Eye (tissue), 1 donor: Measurements from ENCODE around the gene SLIT1.

ENCODE experiments used
- DNase-seq: peaks from one replicate; pipeline ENCODE4 v3.0.0-alpha.2; 2015

The SLIT1 gene

GRCh38 chr10:97018251-97019212, 167.2 kb downstream of the SLIT1 start:
- no peak for DNase-seq

DNA sequence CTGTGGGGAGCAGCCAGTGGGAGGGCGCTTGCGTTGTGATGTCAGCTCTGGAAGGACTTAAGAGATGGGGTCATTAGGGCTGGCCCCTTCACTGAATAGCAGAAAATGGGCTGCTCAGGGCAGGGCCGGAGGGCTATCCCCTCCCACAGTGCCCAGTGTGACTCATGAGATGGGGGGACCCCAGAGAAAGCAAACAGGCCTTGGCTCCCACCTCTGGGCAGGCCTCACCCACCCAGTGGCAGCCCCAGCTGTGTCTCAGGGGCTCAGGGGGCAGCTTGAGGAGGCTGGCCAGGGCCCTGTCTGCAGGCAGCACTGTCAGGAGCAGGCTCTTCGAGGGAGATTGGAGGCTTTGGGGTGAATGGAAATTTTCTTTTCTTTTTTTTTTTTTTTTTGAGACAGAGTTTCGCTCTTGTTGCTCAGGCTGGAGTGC, 168.3 kb downstream of the SLIT1 start:
- no peak for DNase-seq

DNA sequence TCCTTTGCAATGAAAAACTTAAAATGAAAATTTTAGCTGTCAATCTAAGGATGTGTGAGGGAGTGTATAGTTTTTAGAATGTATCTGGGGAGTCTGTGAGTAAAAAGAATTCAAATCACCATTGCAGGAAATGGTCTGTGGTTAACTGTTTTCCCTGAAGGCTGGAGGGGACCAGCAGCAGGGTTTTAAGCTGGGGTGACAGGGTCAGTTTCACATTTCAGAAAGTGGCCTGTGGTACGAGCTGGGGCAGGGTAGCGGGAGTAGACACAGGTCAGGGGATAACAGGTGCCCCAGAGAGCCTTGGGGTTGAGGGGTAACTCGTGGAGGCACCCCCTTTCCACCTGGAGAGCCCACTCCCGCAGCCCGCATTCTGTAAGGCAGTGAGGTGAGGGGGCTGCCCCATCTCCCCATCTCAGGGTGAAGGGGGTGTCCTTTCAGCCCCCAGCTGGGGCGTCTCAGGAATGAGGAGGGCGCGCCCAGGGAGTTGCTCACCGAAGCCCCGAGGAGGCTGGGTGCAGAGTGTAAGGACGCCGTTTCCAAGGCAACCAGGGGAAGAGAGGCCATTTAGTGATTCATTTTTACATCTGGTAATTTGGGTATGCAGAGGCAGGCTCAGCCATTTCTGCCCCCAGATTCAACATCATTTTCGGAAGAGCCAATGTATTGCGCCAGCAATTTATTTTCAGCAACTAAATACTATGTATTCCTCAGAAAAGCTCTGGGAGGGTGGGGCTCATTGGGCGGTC, 168.9 kb downstream of the SLIT1 start:
- DNase-seq, result no peak

DNA sequence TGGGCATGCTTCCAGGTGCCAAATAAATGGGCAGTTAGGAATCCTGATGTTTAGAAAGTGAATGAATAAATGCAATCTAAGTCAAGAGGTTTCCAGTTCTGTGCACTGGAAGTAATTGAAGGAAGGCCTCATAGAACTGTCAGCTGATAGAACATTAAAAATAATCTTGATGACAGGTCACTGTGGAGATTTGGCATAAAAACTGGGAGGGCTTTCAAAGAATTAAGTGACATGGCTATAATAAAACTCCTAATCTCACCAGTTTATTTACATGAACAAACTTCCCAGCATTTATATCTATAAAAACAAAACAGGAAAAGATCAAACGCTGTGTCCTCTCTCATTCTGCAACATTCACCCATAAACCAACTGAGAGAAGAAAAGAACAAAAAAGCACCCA, 170.5 kb downstream of the SLIT1 start:
- no peak for DNase-seq

DNA sequence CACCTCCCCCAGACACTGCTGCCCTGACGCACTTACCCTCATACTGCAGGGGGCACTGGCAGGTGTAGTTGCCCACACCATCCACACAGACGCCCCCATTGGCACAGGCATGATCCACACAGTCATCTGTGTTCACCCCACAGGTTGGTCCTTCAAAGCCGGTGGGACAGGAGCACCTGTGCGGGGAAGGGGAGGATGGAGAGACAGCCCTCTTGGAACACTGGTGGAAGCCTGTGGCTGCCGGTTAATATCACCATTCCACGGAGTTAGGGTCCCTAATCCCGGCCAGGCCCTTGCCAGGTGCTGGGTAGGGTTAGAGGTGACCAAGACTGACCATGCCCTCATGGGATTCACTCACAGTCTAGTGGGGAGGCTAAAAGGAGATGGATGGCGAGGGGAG, 171.8 kb downstream of the SLIT1 start:
- DNase-seq, result no peak

DNA sequence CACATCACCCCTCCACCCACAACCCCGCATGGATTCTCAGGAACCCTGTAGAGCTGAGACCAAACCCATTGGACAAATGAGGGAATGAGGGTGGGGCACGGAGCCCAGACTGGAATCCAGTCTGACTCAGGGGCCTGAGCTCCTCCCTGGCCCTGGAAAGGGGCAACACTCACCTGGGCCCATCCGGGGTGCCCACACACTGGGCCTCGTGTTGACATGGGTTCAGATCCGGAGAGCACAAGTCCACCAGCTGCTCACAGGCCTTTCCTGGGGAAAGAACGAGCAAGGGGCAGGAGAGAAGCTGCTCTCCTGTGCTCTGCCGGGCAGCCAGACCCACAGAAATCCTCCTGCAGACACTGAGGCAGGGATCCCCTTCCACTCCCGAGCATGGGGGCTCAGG, 172.2 kb downstream of the SLIT1 start:
- no peak for DNase-seq

GRCh38 chr10:97012470-97012869, 173.3 kb downstream of the SLIT1 start:
- DNase-seq, result no peak

- DNase-seq, result no peak
These were observed 174.4 kb downstream of the SLIT1 start for GRCh38 chr10:97011397-97011796.

DNA sequence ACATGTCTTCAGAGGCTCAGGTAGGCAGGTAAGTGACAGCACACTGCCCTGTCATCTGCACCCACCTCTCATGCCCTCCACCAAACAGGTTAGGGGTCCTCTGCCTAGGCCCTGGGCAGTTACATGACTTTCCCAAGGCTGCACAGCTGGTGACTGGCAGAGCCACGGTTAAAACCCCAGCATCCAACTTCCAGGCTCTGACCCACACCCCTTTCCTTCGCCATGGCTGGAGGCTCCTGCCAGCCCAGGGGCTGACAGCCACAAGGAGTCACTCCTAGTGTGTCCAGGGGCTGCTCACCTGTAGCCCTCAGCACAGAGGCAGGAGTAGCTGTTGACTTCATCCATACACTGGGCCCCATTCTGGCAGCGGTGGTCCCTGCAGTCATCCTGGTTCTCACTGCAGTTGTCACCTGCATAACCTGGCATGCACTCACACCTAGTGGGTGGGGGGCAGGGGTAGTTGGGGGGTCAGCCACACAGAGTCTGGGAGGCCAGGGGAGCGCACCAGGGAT, 175.0 kb downstream of the SLIT1 start:
- no peak for DNase-seq

- peak; percentile 62 for DNase-seq
These were observed 178.3 kb downstream of the SLIT1 start for GRCh38 chr10:97007417-97007816.

- no peak for DNase-seq
These were observed 179.4 kb downstream of the SLIT1 start for GRCh38 chr10:97006364-97006763.

DNA sequence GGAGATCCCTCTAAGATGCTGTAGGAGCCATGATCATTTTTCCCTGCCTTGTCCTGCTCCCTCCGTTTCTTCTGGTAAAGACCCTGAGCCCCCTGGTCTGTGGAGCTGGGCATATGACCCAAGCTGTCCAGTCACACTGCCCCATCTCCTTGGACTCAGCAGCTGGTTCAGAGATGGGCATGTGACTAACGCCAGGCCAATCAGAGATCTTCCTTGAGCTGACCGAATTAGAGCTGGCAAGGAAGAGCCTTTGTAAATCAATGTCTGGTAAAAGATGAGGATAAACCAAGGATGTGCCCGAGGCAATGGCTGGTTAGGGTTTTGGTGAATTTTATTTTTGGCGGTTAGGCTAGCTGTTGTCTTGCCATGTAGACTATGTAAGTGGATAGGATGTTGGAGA, 180.4 kb downstream of the SLIT1 start:
- DNase-seq, result no peak

DNA sequence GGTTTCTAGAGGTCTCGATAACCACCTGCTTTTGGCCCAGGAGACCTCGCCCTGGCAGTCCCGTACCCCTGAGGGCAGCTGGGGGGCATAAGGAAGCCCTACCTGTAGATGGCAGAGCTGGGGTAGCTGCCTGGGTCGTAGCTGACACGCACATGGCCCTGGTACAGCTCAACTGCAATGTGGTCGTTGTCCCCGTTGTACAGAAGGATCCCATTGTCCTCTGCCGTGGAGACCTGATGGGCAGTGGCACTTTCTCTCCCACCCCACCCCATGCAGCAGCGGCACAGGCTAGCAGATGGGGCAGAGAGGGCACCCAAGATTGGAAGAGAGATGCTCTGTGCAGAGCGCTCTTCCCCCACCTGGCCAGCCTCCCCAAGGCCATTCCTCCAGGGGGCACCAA, 181.2 kb downstream of the SLIT1 start:
- DNase-seq, result no peak

- no peak for DNase-seq
These were observed 182.0 kb downstream of the SLIT1 start for GRCh38 chr10:97003804-97004201.

DNA sequence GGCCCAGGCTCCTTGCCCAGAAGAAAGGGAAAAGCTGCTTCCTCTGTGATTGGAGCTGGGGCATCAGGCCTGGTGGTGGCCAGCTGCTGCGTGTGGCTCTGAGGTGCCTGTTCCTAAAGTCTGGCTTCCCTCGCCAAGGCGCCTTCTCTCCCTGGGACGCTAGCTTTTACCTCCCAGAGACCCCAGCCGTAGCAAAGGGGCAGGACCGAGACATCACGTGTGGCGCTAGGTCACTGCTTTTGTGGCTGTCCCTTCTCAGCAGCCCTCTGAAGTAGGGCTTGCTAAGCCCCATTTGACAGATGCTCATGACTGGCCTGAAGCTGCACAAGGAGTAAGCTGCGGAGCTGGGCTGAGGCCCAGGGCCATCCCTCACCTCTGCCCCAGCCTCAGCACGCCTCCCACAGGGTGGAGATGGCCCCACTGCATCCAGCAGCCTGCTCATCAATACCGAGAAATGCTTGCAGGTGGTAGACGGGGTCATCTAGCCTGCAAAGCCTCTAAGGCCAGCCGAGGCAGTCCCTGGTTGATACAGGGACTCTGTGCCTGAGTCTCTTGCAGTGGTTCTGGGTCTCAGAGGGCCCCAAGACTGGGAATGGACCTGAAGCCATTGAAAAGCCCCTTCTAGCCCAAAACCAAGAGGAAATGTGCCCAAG, 182.5 kb downstream of the SLIT1 start:
- DNase-seq, result no peak

DNA sequence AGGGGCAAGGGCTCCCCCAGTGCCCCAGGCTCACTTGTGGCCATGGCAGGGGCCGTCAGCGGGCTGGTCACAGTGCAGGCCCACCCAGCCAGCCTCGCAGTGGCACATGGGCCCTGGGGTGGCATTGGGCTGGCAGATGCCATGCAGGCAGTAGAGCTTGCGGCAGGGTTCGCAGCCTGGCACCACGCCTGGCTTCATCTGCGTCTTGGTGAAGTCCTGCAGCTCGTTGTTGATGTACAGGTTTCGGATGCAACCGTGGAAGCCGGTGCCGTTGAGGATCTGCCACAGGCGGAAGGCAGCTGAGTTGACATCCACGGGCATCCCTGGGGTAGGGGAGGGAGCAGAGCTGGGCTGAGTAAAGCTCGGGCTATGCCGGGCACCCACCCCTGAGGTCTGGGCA, 183.1 kb downstream of the SLIT1 start:
- no peak for DNase-seq

DNA sequence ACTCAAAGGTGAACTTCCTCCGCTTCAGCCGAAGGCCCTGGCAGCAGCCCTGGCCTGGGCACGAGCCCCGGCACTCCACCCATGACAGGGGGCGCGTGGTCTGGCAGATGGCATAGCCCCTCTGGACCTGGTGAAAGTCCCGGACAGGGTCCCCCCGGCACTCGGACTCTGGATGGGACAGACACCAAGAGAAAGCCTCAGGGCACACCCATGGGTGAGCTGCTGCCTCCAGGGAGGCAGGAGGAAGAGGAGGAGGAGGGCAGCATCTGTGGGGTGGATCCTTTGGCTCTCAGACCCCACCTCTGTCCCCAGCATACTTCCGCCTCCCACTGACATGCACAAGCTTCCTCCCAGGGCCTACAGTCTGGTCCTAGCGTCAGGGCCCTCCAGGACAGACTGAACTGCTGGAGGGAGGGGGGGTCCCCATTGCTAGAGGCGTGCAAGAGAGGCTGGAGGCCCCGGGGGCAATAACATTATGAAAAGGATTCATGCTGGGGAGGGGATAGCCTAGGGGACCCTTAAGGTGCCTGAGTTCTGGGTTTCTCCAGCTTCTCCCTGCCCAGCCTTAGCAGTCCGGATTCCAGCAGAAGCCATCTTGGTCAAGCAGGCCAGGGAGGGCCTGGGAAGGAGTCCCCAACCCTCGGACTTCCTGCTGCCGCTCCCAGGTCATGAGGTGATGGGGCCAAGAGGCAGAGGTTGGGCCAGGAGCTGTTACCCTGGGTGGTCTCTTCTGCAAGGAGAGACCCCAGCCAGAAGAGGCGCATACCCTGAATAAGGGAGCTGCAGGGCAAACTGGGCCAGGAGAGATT, 184.4 kb downstream of the SLIT1 start:
- no peak for DNase-seq

- no peak for DNase-seq
These were observed 185.1 kb downstream of the SLIT1 start for GRCh38 chr10:97000487-97001182.

- no peak for DNase-seq
These were observed 185.8 kb downstream of the SLIT1 start for GRCh38 chr10:96999987-97000386.

GRCh38 chr10:96999337-96999736, 186.4 kb downstream of the SLIT1 start:
- DNase-seq, result no peak

DNA sequence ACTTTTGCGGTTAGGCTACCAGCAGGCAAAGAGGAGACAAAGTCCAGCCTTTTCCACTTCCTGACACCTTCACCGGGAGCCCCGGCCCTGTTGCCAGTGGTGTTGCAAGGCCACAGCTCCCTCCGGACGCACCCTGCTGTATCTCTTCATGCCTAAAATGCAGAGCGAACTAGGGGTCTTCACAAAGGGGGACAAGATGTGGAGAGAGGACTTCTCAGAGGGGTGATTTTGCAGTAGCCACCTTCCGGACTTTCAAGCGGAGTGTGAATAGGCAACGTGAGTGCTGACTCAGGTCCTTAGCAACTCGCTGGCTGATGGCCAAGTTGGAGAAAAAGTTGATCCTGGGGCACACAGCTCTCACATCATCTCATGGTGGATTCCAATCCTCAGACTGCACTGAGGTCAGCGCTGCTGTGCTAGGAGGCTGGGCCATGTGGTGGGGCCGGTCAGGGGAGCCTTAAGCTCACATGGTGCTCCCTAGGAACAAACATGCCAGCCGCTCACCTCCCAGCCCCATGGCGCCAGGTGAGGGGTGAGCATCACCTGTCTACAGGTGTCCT, 187.3 kb downstream of the SLIT1 start:
- no peak for DNase-seq
